Endothelial cell of umbilical vein (primary cell): Measurements from ENCODE around the gene PNPLA6. TPM values are rescaled to one million over a fixed set of nuclear protein-coding genes. Genes with fewer than 3 reads are reported as not detected.

Source experiments
- BruUV-seq: library from RNA; stranded (reverse); fragments of 400-500 nt; replicated peaks from 2 replicates; lab custom pipeline; 2021; lab: Mats Ljungman, UMichigan
- CTCF ChIA-PET: fragments of 300-600, 350-600 bp; sonication (Branson Sonifier 250); formaldehyde crosslinking; loops from one replicate; lab custom pipeline; 2021; ENCODE audit warnings: antibody characterized with exemption, inconsistent platforms; lab: Charles Lee
- POLR2A ChIA-PET: fragments of 300-600, 350-600 bp; sonication (Branson Sonifier 250); formaldehyde crosslinking; loops from one replicate; lab custom pipeline; 2021; ENCODE audit warnings: antibody characterized with exemption, inconsistent platforms; lab: Charles Lee
- DNase-seq: peaks from one replicate; pipeline ENCODE4 v3.0.0-alpha.2; 2011; ENCODE audit warnings: low read depth, low spot score
- FAIRE-seq: peaks from 2 replicates; lab custom pipeline; 2011; peaks lifted over from hg19 to GRCh38; lab: Jason Lieb, UNC
- H2AFZ ChIP-seq: 2 replicates; pipeline ENCODE4 v1.6.0; 2012; ENCODE audit warnings: low read depth, low read length, control low read depth, inconsistent platforms
- H3K27ac ChIP-seq: 2 replicates; pipeline ENCODE4 v1.5.1; 2011; ENCODE audit warnings: low read depth, mild to moderate bottlenecking, control low read depth, low read length, moderate library complexity; ENCODE audit not compliant: insufficient read depth
- H3K27me3 ChIP-seq, 2 experiments: 2 replicates each; pipeline versions ENCODE4 v1.6.0 to v1.6.1; 2011; ENCODE audit warnings: low read length in 2 of 2, mixed read lengths in 1 of 2; ENCODE audit not compliant: control insufficient read depth in 2 of 2, insufficient read depth in 2 of 2
- H3K36me3 ChIP-seq, 2 experiments: 2 replicates in 1 of 2; 3 replicates in 1 of 2; pipeline ENCODE4 v1.5.1; 2011; ENCODE audit warnings: low read length in 2 of 2, mild to moderate bottlenecking in 1 of 2, moderate library complexity in 1 of 2; ENCODE audit not compliant: control insufficient read depth in 2 of 2, insufficient read depth in 2 of 2; ENCODE audit errors: extremely low read depth in 1 of 2
- H3K4me1 ChIP-seq: 3 replicates; pipeline ENCODE4 v1.5.1; 2011; ENCODE audit warnings: mild to moderate bottlenecking, low read length; ENCODE audit not compliant: control insufficient read depth, insufficient read depth; ENCODE audit errors: extremely low read depth
- H3K4me2 ChIP-seq: 2 replicates; pipeline ENCODE4 v1.6.1; 2011; ENCODE audit warnings: low read length, control low read depth, mixed read lengths; ENCODE audit not compliant: insufficient read depth
- H3K4me3 ChIP-seq, 3 experiments: fragments of 200-600 bp in 1 of 3; sonication (generic), shearing (Covaris generic) in 1 of 3; replicated peaks in 1 of 3; 2 replicates each; pipeline ENCODE4 v1.5.1; 2011 to 2016; ENCODE audit warnings: control low read depth in 3 of 3, low read length in 3 of 3, mild to moderate bottlenecking in 2 of 3, inconsistent platforms in 1 of 3, low read depth in 1 of 3, moderate library complexity in 1 of 3; ENCODE audit not compliant: insufficient read depth in 1 of 3
- H3K79me2 ChIP-seq: 2 replicates; pipeline ENCODE4 v1.6.0; 2012; ENCODE audit warnings: low read length, inconsistent platforms; ENCODE audit not compliant: control insufficient read depth, insufficient read depth
- H3K9ac ChIP-seq: replicated peaks from 2 replicates; pipeline ENCODE3; 2011; ENCODE audit warnings: low read length, control low read depth; ENCODE audit not compliant: insufficient read depth; ENCODE audit errors: extremely low read depth
- H3K9me1 ChIP-seq: replicated peaks from 3 replicates; pipeline ENCODE4 v1.6.0; 2011; ENCODE audit warnings: mild to moderate bottlenecking, low read length; ENCODE audit not compliant: control insufficient read depth, insufficient read depth; ENCODE audit errors: extremely low read depth
- H3K9me3 ChIP-seq: replicated peaks from 2 replicates; pipeline ENCODE4 v1.5.1; 2012; ENCODE audit warnings: low read length, inconsistent platforms; ENCODE audit not compliant: control insufficient read depth, insufficient read depth
- H4K20me1 ChIP-seq: replicated peaks from 2 replicates; pipeline ENCODE3; 2011; ENCODE audit warnings: mild to moderate bottlenecking, low read length; ENCODE audit not compliant: control insufficient read depth, insufficient read depth; ENCODE audit errors: extremely low read depth
- FOS ChIP-seq: IDR thresholded peaks from 2 replicates; pipeline ENCODE4 v1.6.1; 2011; ENCODE audit warnings: mild to moderate bottlenecking, low read length, moderate library complexity, borderline replicate concordance; ENCODE audit not compliant: insufficient read depth
- GATA2 ChIP-seq: IDR thresholded peaks from 2 replicates; pipeline ENCODE4 v1.7.0; 2011; ENCODE audit warnings: low read depth, mild to moderate bottlenecking, moderate library complexity, mixed read lengths, low read length; ENCODE audit not compliant: insufficient read length, insufficient read depth
- JUN ChIP-seq: IDR thresholded peaks from 2 replicates; pipeline ENCODE4 v1.6.1; 2011; ENCODE audit warnings: borderline replicate concordance, low read depth; ENCODE audit not compliant: insufficient read length, insufficient read depth
- dilution Hi-C: fragments of 300-500 bp; cut with MboI; formaldehyde crosslinking; loops from one replicate; pipeline ENCODE4 v1.15.0; 2019; ENCODE audit warnings: low sequenced_read_pairs; ENCODE audit not compliant: extremely low pct_ligation_motif_present
- intact Hi-C: fragments of 100-400 bp; cut with micrococcal nuclease; formaldehyde crosslinking; loops from one replicate; pipeline ENCODE4 v1.10.0; 2022
- polyA plus RNA-seq, 4 experiments: library from polyadenylated mRNA; depleted of rRNA in 3 of 4; stranded (reverse) in 3 of 4; unstranded in 1 of 4; fragments of >200 nt; gene quantifications; 2 replicates each; pipeline versions ENCODE4 v1.2.1 to v1.2.3, GENCODE V29; 2011 to 2012; ENCODE audit warnings: missing spikeins in 1 of 4
- total RNA-seq: library from RNA; stranded (reverse); gene quantifications from 2 replicates; pipeline ENCODE4 v1.2.3, GENCODE V29; 2021
- TF ChIP-seq, protein P1 (sequence below), 2 donors: IDR thresholded peaks; 1 replicate in 1 of 2; 2 replicates in 1 of 2; pipeline ENCODE4 v1.5.1; 2011; ENCODE audit warnings: low read length in 2 of 2, mild to moderate bottlenecking in 2 of 2, moderate library complexity in 2 of 2, control low read depth in 1 of 2, inconsistent platforms in 1 of 2, low read depth in 1 of 2; ENCODE audit not compliant: insufficient read depth in 1 of 2; ENCODE audit errors: extremely low read depth in 1 of 2

The PNPLA6 gene
- total and polyA plus RNA-seq, 2 donors (not counting 3 experiments of a cell fraction or from before 2014, with no cell fraction given), result 106 to 164 TPM

DNA sequence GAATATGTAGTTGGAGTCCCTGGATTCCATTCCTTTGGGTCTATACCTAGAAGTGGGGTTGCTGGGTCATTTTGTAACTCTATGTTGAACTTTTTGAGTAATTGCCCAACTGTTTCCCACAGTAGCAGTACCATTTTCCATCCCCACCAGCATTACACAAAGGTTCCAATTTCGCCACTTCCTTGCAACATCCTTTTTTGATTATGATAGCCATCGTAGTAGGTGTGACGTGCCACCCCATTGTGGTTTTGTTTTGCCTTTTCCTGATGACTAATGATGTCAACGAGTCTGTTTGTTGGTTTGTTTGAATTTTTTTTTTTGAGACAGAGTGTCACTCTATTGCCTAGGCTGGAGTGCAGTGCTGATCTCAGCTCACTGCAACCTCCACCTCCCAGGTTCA is 43.4 kb upstream of the PNPLA6 start:
- H3K9me1 ChIP-seq, result no peaks in the 10 kb centered on the region
- DNase-seq (peak; percentile 72), FAIRE-seq (peak; percentile 76)
- H3K79me2 ChIP-seq, result no peaks in the 10 kb centered on the region
- no peaks in the 10 kb centered on the region for H3K27me3 ChIP-seq
- ChIA-PET CTCF (interaction anchor here (1.1 kb wide), 1 partner anchor 14 kb away, joined by 3 read pairs; no protein-coding TSS in a partner anchor), POLR2A (no interaction called here)
- H3K9me3 ChIP-seq, result no peaks in the 10 kb centered on the region
- no TSS peak for BruUV-seq
- no peak overlapping the region for H2AFZ ChIP-seq
- H3K27ac ChIP-seq, result peak overlapping the region; percentile 59
- H3K4me1 ChIP-seq, result peaks cover 18% of the 10 kb centered on the region
- TF ChIP-seq, protein P1, sequence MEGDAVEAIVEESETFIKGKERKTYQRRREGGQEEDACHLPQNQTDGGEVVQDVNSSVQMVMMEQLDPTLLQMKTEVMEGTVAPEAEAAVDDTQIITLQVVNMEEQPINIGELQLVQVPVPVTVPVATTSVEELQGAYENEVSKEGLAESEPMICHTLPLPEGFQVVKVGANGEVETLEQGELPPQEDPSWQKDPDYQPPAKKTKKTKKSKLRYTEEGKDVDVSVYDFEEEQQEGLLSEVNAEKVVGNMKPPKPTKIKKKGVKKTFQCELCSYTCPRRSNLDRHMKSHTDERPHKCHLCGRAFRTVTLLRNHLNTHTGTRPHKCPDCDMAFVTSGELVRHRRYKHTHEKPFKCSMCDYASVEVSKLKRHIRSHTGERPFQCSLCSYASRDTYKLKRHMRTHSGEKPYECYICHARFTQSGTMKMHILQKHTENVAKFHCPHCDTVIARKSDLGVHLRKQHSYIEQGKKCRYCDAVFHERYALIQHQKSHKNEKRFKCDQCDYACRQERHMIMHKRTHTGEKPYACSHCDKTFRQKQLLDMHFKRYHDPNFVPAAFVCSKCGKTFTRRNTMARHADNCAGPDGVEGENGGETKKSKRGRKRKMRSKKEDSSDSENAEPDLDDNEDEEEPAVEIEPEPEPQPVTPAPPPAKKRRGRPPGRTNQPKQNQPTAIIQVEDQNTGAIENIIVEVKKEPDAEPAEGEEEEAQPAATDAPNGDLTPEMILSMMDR (IDR thresholded peaks at IDR 0.05; ENCODE audit: extremely low read depth in 1 of 2, insufficient read depth in 1 of 2, low read depth in 1 of 2, low read length in 2 of 2), result no peak
- TF ChIP-seq FOS (peak; percentile 17), JUN (peak; percentile 67), GATA2 (peak; percentile 22)
- intact Hi-C loops (no loop called here), dilution Hi-C loops (no loop called here)
- H3K36me3 ChIP-seq, result no peaks in the 10 kb centered on the region
- no peak overlapping the region for H3K4me3 ChIP-seq
- no peak overlapping the region for H3K9ac ChIP-seq
- peak overlapping the region; percentile 19 for H3K4me2 ChIP-seq
- H4K20me1 ChIP-seq, result no peaks in the 10 kb centered on the region

GRCh38 chr19:7492558-7492957 is 43.0 kb upstream of the PNPLA6 start:
- CTCF ChIA-PET, result interaction anchor here (1.1 kb wide), 1 partner anchor 13 kb away, joined by 3 read pairs; no protein-coding TSS in a partner anchor
- no peaks in the 10 kb centered on the region for H3K36me3 ChIP-seq
- intact Hi-C loops (no loop called here), dilution Hi-C loops (no loop called here)
- TF ChIP-seq FOS, result peak; percentile 22
- no peak for TF ChIP-seq GATA2
- no peaks in the 10 kb centered on the region for H3K27me3 ChIP-seq
- no peaks in the 10 kb centered on the region for H3K9me3 ChIP-seq
- no peak overlapping the region for H3K4me3 ChIP-seq
- POLR2A ChIA-PET, result no interaction called here
- peak overlapping the region; percentile 2 for H2AFZ ChIP-seq
- peaks cover 18% of the 10 kb centered on the region for H3K4me1 ChIP-seq
- no peaks in the 10 kb centered on the region for H3K79me2 ChIP-seq
- BruUV-seq, result no TSS peak
- DNase-seq (peak; percentile 57), FAIRE-seq (peak; percentile 67)
- no peaks in the 10 kb centered on the region for H3K9me1 ChIP-seq
- H4K20me1 ChIP-seq, result no peaks in the 10 kb centered on the region
- H3K4me2 ChIP-seq, result no peak overlapping the region
- no peak overlapping the region for H3K9ac ChIP-seq
- H3K27ac ChIP-seq, result peak overlapping the region; percentile 59
